ENCODE data around the gene MXD4. TPM values are rescaled to one million over a fixed set of nuclear protein-coding genes. Genes with fewer than 3 reads are reported as not detected.

Gene MXD4
- total RNA-seq, 1 experiment from 2014 or later: 20.4 TPM

DNA sequence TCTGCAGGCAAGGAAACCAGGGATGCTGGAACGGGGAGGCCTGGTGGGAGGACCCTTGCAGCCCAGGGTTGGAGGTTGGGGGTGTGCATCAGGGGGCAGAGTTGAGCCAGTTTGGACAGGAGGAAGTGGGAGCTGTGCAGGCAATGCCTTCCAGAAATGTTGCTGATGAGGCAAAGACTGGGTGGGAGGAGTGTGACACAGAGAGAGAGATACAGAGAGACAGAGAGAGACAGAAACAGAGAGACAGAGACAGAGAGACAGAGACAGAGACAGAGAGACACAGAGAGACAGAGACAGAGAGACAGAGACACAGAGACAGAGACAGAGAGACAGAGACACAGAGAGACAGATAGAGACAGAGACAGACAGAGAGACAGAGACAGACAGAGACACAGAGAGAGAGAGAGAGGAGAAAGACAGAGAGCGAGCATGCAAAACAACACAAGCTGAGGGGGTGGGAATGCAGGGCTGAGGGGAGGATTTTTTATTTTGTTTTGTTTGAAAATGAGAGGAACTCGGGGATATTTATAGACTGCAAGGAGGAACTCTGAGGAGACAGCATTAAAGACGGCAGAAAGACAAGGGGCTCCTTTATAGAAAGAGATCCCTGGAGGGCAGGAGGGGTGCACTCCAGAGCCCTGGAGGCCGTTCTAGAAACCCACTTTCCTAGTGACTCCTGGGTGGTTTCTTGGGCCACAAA is 18.1 kb downstream of the MXD4 start (continued):
- TF ChIP-seq, protein P1, sequence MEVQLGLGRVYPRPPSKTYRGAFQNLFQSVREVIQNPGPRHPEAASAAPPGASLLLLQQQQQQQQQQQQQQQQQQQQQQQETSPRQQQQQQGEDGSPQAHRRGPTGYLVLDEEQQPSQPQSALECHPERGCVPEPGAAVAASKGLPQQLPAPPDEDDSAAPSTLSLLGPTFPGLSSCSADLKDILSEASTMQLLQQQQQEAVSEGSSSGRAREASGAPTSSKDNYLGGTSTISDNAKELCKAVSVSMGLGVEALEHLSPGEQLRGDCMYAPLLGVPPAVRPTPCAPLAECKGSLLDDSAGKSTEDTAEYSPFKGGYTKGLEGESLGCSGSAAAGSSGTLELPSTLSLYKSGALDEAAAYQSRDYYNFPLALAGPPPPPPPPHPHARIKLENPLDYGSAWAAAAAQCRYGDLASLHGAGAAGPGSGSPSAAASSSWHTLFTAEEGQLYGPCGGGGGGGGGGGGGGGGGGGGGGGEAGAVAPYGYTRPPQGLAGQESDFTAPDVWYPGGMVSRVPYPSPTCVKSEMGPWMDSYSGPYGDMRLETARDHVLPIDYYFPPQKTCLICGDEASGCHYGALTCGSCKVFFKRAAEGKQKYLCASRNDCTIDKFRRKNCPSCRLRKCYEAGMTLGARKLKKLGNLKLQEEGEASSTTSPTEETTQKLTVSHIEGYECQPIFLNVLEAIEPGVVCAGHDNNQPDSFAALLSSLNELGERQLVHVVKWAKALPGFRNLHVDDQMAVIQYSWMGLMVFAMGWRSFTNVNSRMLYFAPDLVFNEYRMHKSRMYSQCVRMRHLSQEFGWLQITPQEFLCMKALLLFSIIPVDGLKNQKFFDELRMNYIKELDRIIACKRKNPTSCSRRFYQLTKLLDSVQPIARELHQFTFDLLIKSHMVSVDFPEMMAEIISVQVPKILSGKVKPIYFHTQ (CRISPR knock-in tag; IDR thresholded peaks at IDR 0.05): no peak
- TF ChIP-seq, protein P2, sequence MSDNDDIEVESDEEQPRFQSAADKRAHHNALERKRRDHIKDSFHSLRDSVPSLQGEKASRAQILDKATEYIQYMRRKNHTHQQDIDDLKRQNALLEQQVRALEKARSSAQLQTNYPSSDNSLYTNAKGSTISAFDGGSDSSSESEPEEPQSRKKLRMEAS (CRISPR knock-in tag; IDR thresholded peaks at IDR 0.05): no peak
- TF ChIP-seq, protein P3, sequence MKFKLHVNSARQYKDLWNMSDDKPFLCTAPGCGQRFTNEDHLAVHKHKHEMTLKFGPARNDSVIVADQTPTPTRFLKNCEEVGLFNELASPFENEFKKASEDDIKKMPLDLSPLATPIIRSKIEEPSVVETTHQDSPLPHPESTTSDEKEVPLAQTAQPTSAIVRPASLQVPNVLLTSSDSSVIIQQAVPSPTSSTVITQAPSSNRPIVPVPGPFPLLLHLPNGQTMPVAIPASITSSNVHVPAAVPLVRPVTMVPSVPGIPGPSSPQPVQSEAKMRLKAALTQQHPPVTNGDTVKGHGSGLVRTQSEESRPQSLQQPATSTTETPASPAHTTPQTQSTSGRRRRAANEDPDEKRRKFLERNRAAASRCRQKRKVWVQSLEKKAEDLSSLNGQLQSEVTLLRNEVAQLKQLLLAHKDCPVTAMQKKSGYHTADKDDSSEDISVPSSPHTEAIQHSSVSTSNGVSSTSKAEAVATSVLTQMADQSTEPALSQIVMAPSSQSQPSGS (CRISPR knock-in tag; IDR thresholded peaks at IDR 0.05; ENCODE audit: borderline replicate concordance, low read depth): no peak
- no peak for TF ChIP-seq TEAD1 (CRISPR knock-in tag; IDR thresholded peaks at IDR 0.05)
- TF ChIP-seq, protein P4, sequence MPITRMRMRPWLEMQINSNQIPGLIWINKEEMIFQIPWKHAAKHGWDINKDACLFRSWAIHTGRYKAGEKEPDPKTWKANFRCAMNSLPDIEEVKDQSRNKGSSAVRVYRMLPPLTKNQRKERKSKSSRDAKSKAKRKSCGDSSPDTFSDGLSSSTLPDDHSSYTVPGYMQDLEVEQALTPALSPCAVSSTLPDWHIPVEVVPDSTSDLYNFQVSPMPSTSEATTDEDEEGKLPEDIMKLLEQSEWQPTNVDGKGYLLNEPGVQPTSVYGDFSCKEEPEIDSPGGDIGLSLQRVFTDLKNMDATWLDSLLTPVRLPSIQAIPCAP (CRISPR knock-in tag; IDR thresholded peaks at IDR 0.05): no peak

DNA sequence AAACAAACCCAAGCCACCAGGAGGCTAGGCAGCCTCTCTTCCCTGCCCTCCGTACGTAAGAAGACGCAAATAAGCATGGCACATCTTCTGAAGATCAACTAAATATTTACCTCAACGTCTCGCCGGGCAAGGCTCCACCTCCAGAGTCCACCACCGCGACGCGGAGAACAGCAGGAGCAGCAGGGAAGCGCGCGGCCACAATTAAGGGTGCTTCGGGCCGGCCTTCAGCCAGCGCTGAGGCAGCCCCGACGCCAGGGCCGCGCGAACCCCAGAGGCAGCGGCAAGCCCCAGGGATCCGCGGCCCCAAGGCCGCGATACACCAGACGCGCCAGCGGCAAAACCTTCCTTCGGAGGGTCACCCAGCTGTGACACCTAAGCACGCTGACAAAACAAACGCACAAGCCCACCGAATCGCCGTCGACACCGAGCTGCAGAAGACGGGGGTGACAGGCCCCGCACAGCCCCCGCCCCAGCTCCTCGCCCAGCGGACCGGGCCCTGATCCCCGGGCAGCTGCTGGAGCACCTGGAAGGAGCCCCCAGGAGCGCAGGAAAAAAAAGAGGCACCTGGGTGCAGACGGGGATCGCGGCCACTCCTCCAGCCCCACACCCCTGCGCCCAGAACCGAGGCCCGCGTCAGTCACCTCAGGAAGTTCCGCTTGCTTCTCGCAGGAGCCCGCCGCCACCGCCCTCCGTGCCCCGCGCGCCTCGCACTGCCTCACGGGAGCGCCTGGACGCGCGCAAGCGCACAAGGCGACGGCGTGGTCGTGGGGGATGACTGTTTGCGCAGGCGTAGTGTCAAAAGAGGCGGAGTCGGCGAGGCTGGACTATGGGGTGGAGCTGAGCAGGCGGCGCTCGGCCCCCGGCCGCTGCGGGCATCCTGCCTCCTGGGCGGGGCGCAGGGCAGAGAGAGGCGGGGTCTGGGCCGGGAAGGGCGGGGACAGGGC is 20.2 kb downstream of the MXD4 start, which contains the start of the genes HAUS3 and POLN:
TSS of gene HAUS3 (minus strand) at position 712 of the 944 bp plus-strand sequence. CDS start 1,175 bp downstream, outside the sequence.
TSS of gene POLN (minus strand) at position 712 of the 944 bp plus-strand sequence. CDS start 12,890 bp downstream, outside the sequence.
- Mint-ChIP-seq H3K4me1 (peaks cover 31% of the 10 kb centered on the region), H3K27ac (0 out of 2 replicates have a peak within 1 kb of the TSS, but pooled peaks have one; percentile 35), H3K9me3 (peaks cover 23% of the 10 kb centered on the region), H3K27me3 (ENCODE audit: low read depth) (peaks cover 13% of the 10 kb centered on the region), H3K36me3 (peaks cover 20% of the 10 kb centered on the region), H3K4me3 (peak within 1 kb of the TSS; percentile 82)
- ChIA-PET CTCF (interaction anchor here (0.5 to 2.9 kb wide), 11 partner anchors 18 to 507 kb away, joined by 3 to 32 read pairs (median 5); partner anchors contain the start of genes CFAP99 and MXD4), POLR2A (interaction anchor here (0.6 to 1.4 kb wide), 5 partner anchors 20 to 204 kb away, joined by 3 to 6 read pairs (median 4); partner anchors contain the start of gene MXD4)
- DNase-seq (ENCODE audit: low spot score) (peak; percentile 99), ATAC-seq (peak; percentile 98)
- TF ChIP-seq ETV6 (CRISPR knock-in tag; IDR thresholded peaks at IDR 0.05): 0 out of 2 replicates have a peak, but pooled peaks have one; percentile 73
- TF ChIP-seq, protein P1 (CRISPR knock-in tag; IDR thresholded peaks at IDR 0.05): no peak
- TF ChIP-seq, protein P5, sequence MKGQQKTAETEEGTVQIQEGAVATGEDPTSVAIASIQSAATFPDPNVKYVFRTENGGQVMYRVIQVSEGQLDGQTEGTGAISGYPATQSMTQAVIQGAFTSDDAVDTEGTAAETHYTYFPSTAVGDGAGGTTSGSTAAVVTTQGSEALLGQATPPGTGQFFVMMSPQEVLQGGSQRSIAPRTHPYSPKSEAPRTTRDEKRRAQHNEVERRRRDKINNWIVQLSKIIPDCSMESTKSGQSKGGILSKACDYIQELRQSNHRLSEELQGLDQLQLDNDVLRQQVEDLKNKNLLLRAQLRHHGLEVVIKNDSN (CRISPR knock-in tag; IDR thresholded peaks at IDR 0.05): no peak
- no peak for TF ChIP-seq NR3C1 (CRISPR knock-in tag; conservative IDR thresholded peaks at IDR 0.05; ENCODE audit: low read depth)
- TF ChIP-seq, protein P6, sequence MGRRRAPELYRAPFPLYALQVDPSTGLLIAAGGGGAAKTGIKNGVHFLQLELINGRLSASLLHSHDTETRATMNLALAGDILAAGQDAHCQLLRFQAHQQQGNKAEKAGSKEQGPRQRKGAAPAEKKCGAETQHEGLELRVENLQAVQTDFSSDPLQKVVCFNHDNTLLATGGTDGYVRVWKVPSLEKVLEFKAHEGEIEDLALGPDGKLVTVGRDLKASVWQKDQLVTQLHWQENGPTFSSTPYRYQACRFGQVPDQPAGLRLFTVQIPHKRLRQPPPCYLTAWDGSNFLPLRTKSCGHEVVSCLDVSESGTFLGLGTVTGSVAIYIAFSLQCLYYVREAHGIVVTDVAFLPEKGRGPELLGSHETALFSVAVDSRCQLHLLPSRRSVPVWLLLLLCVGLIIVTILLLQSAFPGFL (CRISPR knock-in tag; IDR thresholded peaks at IDR 0.05; ENCODE audit: borderline replicate concordance): no peak
- TF ChIP-seq, protein P7, sequence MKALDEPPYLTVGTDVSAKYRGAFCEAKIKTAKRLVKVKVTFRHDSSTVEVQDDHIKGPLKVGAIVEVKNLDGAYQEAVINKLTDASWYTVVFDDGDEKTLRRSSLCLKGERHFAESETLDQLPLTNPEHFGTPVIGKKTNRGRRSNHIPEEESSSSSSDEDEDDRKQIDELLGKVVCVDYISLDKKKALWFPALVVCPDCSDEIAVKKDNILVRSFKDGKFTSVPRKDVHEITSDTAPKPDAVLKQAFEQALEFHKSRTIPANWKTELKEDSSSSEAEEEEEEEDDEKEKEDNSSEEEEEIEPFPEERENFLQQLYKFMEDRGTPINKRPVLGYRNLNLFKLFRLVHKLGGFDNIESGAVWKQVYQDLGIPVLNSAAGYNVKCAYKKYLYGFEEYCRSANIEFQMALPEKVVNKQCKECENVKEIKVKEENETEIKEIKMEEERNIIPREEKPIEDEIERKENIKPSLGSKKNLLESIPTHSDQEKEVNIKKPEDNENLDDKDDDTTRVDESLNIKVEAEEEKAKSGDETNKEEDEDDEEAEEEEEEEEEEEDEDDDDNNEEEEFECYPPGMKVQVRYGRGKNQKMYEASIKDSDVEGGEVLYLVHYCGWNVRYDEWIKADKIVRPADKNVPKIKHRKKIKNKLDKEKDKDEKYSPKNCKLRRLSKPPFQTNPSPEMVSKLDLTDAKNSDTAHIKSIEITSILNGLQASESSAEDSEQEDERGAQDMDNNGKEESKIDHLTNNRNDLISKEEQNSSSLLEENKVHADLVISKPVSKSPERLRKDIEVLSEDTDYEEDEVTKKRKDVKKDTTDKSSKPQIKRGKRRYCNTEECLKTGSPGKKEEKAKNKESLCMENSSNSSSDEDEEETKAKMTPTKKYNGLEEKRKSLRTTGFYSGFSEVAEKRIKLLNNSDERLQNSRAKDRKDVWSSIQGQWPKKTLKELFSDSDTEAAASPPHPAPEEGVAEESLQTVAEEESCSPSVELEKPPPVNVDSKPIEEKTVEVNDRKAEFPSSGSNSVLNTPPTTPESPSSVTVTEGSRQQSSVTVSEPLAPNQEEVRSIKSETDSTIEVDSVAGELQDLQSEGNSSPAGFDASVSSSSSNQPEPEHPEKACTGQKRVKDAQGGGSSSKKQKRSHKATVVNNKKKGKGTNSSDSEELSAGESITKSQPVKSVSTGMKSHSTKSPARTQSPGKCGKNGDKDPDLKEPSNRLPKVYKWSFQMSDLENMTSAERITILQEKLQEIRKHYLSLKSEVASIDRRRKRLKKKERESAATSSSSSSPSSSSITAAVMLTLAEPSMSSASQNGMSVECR (CRISPR knock-in tag; IDR thresholded peaks at IDR 0.05; ENCODE audit: borderline replicate concordance): peak; percentile 55; the same call in 1 of the 2 replicates
- 0 out of 2 replicates have a peak, but pooled peaks have one; percentile 29 for TF ChIP-seq ESRRA (CRISPR knock-in tag; IDR thresholded peaks at IDR 0.05; ENCODE audit: borderline replicate concordance)
- peak; percentile 75; the same call in 1 of the 2 replicates for TF ChIP-seq KAT7 (CRISPR knock-in tag; IDR thresholded peaks at IDR 0.05; ENCODE audit: borderline replicate concordance)
- TF ChIP-seq, protein P8, sequence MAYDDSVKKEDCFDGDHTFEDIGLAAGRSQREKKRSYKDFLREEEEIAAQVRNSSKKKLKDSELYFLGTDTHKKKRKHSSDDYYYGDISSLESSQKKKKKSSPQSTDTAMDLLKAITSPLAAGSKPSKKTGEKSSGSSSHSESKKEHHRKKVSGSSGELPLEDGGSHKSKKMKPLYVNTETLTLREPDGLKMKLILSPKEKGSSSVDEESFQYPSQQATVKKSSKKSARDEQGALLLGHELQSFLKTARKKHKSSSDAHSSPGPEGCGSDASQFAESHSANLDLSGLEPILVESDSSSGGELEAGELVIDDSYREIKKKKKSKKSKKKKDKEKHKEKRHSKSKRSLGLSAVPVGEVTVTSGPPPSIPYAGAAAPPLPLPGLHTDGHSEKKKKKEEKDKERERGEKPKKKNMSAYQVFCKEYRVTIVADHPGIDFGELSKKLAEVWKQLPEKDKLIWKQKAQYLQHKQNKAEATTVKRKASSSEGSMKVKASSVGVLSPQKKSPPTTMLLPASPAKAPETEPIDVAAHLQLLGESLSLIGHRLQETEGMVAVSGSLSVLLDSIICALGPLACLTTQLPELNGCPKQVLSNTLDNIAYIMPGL (CRISPR knock-in tag; IDR thresholded peaks at IDR 0.05): no peak; the same call in 1 of the 2 replicates
- TF ChIP-seq TEAD1 (CRISPR knock-in tag; IDR thresholded peaks at IDR 0.05): 0 out of 2 replicates have a peak, but pooled peaks have one; percentile 6

All from WTC11 (cell line).